ENCODE results near the gene LBX2.

GRCh38 chr2:74546004-74546403 is 46.6 kb upstream of the LBX2 start:
- no peak for TF ChIP-seq CTCF (IDR thresholded peaks at IDR 0.05)
- TF ChIP-seq ZFX (IDR thresholded peaks at IDR 0.05; ENCODE audit: borderline replicate concordance): no peak
